NCI-H1105 (cell line): ENCODE results near the gene C10orf90.

ENCODE experiments used
- DNase-seq: peaks from one replicate; lab custom pipeline; 2025; lab: John Stamatoyannopoulos, UW

Gene C10orf90

GRCh38 chr10:126670056-126670894 lies at the start of gene C10orf90:
Gene C10orf90, minus strand, starts transcription at chr10:126670693. Its CDS starts 213 bp downstream, at chr10:126670480.
- DNase-seq = no peak

GRCh38 chr10:126716366-126716765 lies 45.9 kb upstream of the C10orf90 start:
- DNase-seq = no peak

- DNase-seq = no peak
Measured at GRCh38 chr10:126713594-126713993, 43.1 kb upstream of the C10orf90 start.

- no peak for DNase-seq
Measured at GRCh38 chr10:126712681-126713080, 42.2 kb upstream of the C10orf90 start.

GRCh38 chr10:126705951-126706565 lies 35.6 kb upstream of the C10orf90 start:
- no peak for DNase-seq

- DNase-seq = no peak
Measured at GRCh38 chr10:126705131-126705530, 34.6 kb upstream of the C10orf90 start.

- DNase-seq = no peak
Measured at GRCh38 chr10:126704649-126705048, 34.2 kb upstream of the C10orf90 start.

GRCh38 chr10:126702181-126702580 lies 31.7 kb upstream of the C10orf90 start:
- no peak for DNase-seq

- DNase-seq = no peak
Measured at GRCh38 chr10:126701526-126701925, 31.0 kb upstream of the C10orf90 start.

GRCh38 chr10:126696684-126697083 lies 26.2 kb upstream of the C10orf90 start:
- no peak for DNase-seq

GRCh38 chr10:126691456-126691855 lies 21.0 kb upstream of the C10orf90 start:
- no peak for DNase-seq

GRCh38 chr10:126690534-126690933 lies 20.0 kb upstream of the C10orf90 start:
- no peak for DNase-seq

- DNase-seq = no peak
Measured at GRCh38 chr10:126689461-126689994, 19.0 kb upstream of the C10orf90 start.

GRCh38 chr10:126687121-126687606 lies 16.7 kb upstream of the C10orf90 start:
- DNase-seq = no peak

- DNase-seq = no peak
Measured at GRCh38 chr10:126686719-126687118, 16.2 kb upstream of the C10orf90 start.

- DNase-seq = no peak
Measured at GRCh38 chr10:126686268-126686667, 15.8 kb upstream of the C10orf90 start.

GRCh38 chr10:126685756-126686155 lies 15.3 kb upstream of the C10orf90 start:
- no peak for DNase-seq

- DNase-seq = no peak
Measured at GRCh38 chr10:126684171-126684745, 13.8 kb upstream of the C10orf90 start.

GRCh38 chr10:126683466-126683865 lies 13.0 kb upstream of the C10orf90 start:
- no peak for DNase-seq

GRCh38 chr10:126675656-126676438 lies 5.4 kb upstream of the C10orf90 start:
- DNase-seq = no peak

GRCh38 chr10:126674741-126675515 lies 4.4 kb upstream of the C10orf90 start:
- DNase-seq = no peak
